HCT116 (cell line): ENCODE results near the gene THOP1.

Experiments used
- CEBPB ChIP-seq: IDR thresholded peaks from 2 replicates; pipeline ENCODE4 v1.6.1; 2012; ENCODE audit warnings: low read depth
- CTCF ChIP-seq, 3 experiments: fragments of 200-600 bp in 1 of 3; sonication (generic) in 1 of 3; IDR thresholded peaks in 2 of 3; conservative IDR thresholded peaks in 1 of 3; 2 replicates each; pipeline ENCODE4 v1.5.1; 2012 to 2017; ENCODE audit warnings: low read depth in 2 of 3, low read length in 2 of 3, antibody characterized with exemption in 1 of 3, borderline replicate concordance in 1 of 3, control low read depth in 1 of 3, mild to moderate bottlenecking in 1 of 3, mixed read lengths in 1 of 3, mixed run types in 1 of 3, moderate library complexity in 1 of 3; ENCODE audit not compliant: insufficient read depth in 1 of 3
- ELF1 ChIP-seq: IDR thresholded peaks from 2 replicates; pipeline ENCODE4 v1.6.1; 2012; ENCODE audit warnings: low read depth, borderline replicate concordance
- EZH2 ChIP-seq: fragments of 200-600 bp; sonication (generic); IDR thresholded peaks from 2 replicates; pipeline ENCODE4 v1.6.1; 2017; ENCODE audit warnings: antibody characterized with exemption, mixed run types
- EZH2phosphoT487 ChIP-seq: fragments of 200-600 bp; IDR thresholded peaks from 2 replicates; pipeline ENCODE4 v1.6.1; 2018; ENCODE audit warnings: antibody characterized with exemption, borderline replicate concordance
- MAX ChIP-seq: IDR thresholded peaks from 2 replicates; pipeline ENCODE4 v1.6.1; 2012
- POLR2A ChIP-seq: IDR thresholded peaks from 2 replicates; pipeline ENCODE4 v1.7.0; 2011; ENCODE audit warnings: borderline replicate concordance; ENCODE audit not compliant: insufficient read depth, insufficient read length; ENCODE audit errors: extremely low read depth
- REST ChIP-seq: IDR thresholded peaks from 2 replicates; pipeline ENCODE4 v1.6.1; 2012; ENCODE audit warnings: low read depth
- SRF ChIP-seq: IDR thresholded peaks from 2 replicates; pipeline ENCODE4 v1.6.1; 2012; ENCODE audit warnings: low read depth
- YY1 ChIP-seq: IDR thresholded peaks from 2 replicates; pipeline ENCODE4 v1.6.1; 2011; ENCODE audit warnings: low read length, low read depth, moderate library complexity, mild to moderate bottlenecking; ENCODE audit not compliant: insufficient replicate concordance; ENCODE audit errors: extremely low read depth

GRCh38 chr19:2782329-2782935 is 2.9 kb upstream of the THOP1 start:
- no peak for TF ChIP-seq CEBPB
- no peak for TF ChIP-seq SRF
- no peak for TF ChIP-seq YY1
- no peak for TF ChIP-seq EZH2phosphoT487
- no peak for TF ChIP-seq CTCF (IDR thresholded peaks at IDR 0.05 in 2 of 3, conservative IDR thresholded peaks at IDR 0.05 in 1 of 3; ENCODE audit: borderline replicate concordance in 1 of 3, insufficient read depth in 1 of 3, low read depth in 2 of 3, low read length in 2 of 3)
- TF ChIP-seq POLR2A: no peak
- TF ChIP-seq EZH2: no peak
- TF ChIP-seq REST: no peak
- no peak for TF ChIP-seq MAX
- no peak for TF ChIP-seq ELF1
